Mucosa of descending colon (tissue), 3 donors: ENCODE results near the gene CPA4. TPM values are rescaled to one million over a fixed set of nuclear protein-coding genes. Genes with fewer than 3 reads are reported as not detected.

ENCODE experiments used
- ATAC-seq: fragments of 200-7000 bp; cut with Tn5 transposase; one replicate; pipeline ENCODE4 v1.9.1; 2020; ENCODE audit warnings: mild to moderate bottlenecking, moderate library complexity
- DNase-seq, 3 donors: peaks; one replicate each; pipeline ENCODE4 v3.0.0-alpha.2; 2020
- H3K36me3 ChIP-seq: fragments of 200-600 bp; one replicate; pipeline ENCODE4 v1.8.0; 2021; ENCODE audit warnings: low read depth, mild to moderate bottlenecking
- H3K4me1 ChIP-seq: fragments of 200-600 bp; one replicate; pipeline ENCODE4 v1.8.0; 2021; ENCODE audit warnings: low read depth, mild to moderate bottlenecking
- H3K4me3 ChIP-seq: fragments of 200-600 bp; one replicate; pipeline ENCODE4 v1.8.0; 2021; ENCODE audit warnings: mild to moderate bottlenecking
- H3K9me3 ChIP-seq: fragments of 200-600 bp; one replicate; pipeline ENCODE4 v1.8.0; 2021; ENCODE audit warnings: mild to moderate bottlenecking
- CTCF ChIP-seq: fragments of 200-600 bp; IDR thresholded peaks from one replicate; pipeline ENCODE4 v1.8.0; 2022; ENCODE audit warnings: antibody characterized with exemption, mild to moderate bottlenecking
- intact Hi-C, 2 donors: fragments of 100-400 bp; cut with DNase I in 1 of 2; cut with micrococcal nuclease in 1 of 2; formaldehyde crosslinking; loops; one replicate each; pipeline versions ENCODE4 v1.11.0 to v1.11.1; 2022; cut with DNase I, micrococcal nuclease
- total RNA-seq, 3 donors: library from RNA; stranded (reverse); fragmentation: NEBNext Ultra II Directional in 2 of 3; extraction: Animal tissue kit (Norgen Biotek cat#: 25700) in 2 of 3; gene quantifications; one replicate each; pipeline versions ENCODE4 v1.2.1 to v1.2.4, GENCODE V29; 2021 to 2023
- donor health status: DM: no; HTN: no; CAD: no; lungs with moderate emphysema.
- donor health status: DM: no; HTN: no; CAD: no.
- donor health status: DM: no; HTN: yes; CAD: no.

Gene CPA4
- total RNA-seq, 3 donors from 2014 or later: not detected

- H3K4me3 ChIP-seq: no peak within 1 kb of the TSS
- H3K36me3 ChIP-seq: no peaks in the 10 kb centered on the region
- ATAC-seq (no peak), DNase-seq (no peak)
- no peak for TF ChIP-seq CTCF
- H3K4me1 ChIP-seq: no peaks in the 10 kb centered on the region
- intact Hi-C loops: no loop called here
- no peaks in the 10 kb centered on the region for H3K9me3 ChIP-seq
Measured at GRCh38 chr7:130344271-130344866, 51.4 kb downstream of the CPA4 start, which contains the start of gene CPA5. TSS of gene CPA5 (plus strand) at chr7:130344816. CDS start at chr7:130346486, 1,670 bp downstream.

- Histone ChIP-seq H3K9me3 (no peaks in the 10 kb centered on the region), H3K4me1 (no peaks in the 10 kb centered on the region), H3K4me3 (no peak overlapping the region), H3K36me3 (no peaks in the 10 kb centered on the region)
- DNase-seq: no peak
- ATAC-seq: no peak
- intact Hi-C loops: no loop called here
- no peak for TF ChIP-seq CTCF
Measured at GRCh38 chr7:130345136-130345535, 52.2 kb downstream of the CPA4 start.

- TF ChIP-seq CTCF: no peak
- DNase-seq (no peak), ATAC-seq (no peak)
- no peaks in the 10 kb centered on the region for H3K4me1 ChIP-seq
- no peaks in the 10 kb centered on the region for H3K9me3 ChIP-seq
- H3K36me3 ChIP-seq: no peaks in the 10 kb centered on the region
- no peak overlapping the region for H3K4me3 ChIP-seq
- intact Hi-C loops: no loop called here
Measured at GRCh38 chr7:130345725-130346124, 52.8 kb downstream of the CPA4 start.

- intact Hi-C loops: no loop called here
- no peaks in the 10 kb centered on the region for H3K36me3 ChIP-seq
- no peaks in the 10 kb centered on the region for H3K4me1 ChIP-seq
- H3K9me3 ChIP-seq: no peaks in the 10 kb centered on the region
- no peak for DNase-seq
- no peak for ATAC-seq
- no peak overlapping the region for H3K4me3 ChIP-seq
- TF ChIP-seq CTCF: no peak
Measured at GRCh38 chr7:130346177-130346905, 53.4 kb downstream of the CPA4 start.

GRCh38 chr7:130346941-130347340 lies 54.0 kb downstream of the CPA4 start:
- TF ChIP-seq CTCF: no peak
- Histone ChIP-seq H3K4me1 (no peaks in the 10 kb centered on the region), H3K36me3 (no peaks in the 10 kb centered on the region), H3K4me3 (no peak overlapping the region), H3K9me3 (no peaks in the 10 kb centered on the region)
- ATAC-seq (no peak), DNase-seq (no peak)
- intact Hi-C loops: no loop called here
